ENCODE results near the gene TFAM. TPM values are rescaled to one million over a fixed set of nuclear protein-coding genes. Genes with fewer than 3 reads are reported as not detected.

TFAM gene
- total and polyA plus RNA-seq, 2 of the 8 experiments (the other 6 are each of a cell fraction or from before 2014, with no cell fraction given), result 29.3 to 97.3 TPM

DNA sequence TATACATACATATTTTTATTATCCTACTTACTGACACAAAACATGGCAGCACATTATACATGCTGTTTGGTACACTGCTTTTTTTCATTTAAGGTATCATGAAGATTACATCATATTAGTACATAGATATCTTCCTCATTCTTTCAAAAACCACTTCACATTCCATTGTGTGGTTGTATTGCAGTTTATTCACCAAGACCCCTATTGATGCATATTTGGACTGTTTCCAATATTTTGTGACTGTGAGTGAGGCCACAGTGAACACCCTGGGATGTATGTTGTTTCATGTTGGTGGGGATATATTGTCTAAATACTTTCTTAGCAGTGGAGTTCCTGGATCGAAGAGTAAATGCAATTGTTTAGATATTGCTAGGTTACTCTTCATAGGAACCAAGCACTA lies 39.0 kb downstream of the TFAM start:
- Histone ChIP-seq H3K4me1 (replicated peaks in 1 of 4; ENCODE audit: control insufficient read depth in 3 of 4, insufficient read depth in 4 of 4, low read length in 3 of 4) (no peaks in the 10 kb centered on the region), H3K18ac (ENCODE audit: extremely low read depth, low read length) (no peak overlapping the region), H2BK120ac (replicated peaks; ENCODE audit: low read depth, low read length) (no peak overlapping the region), H3K23ac (ENCODE audit: insufficient read length) (no peak overlapping the region), H3K23me2 (ENCODE audit: low read depth, low read length) (no peaks in the 10 kb centered on the region), H3K4me3 (ENCODE audit: extremely low read depth in 1 of 4, insufficient read depth in 2 of 4, low read depth in 3 of 4, low read length in 4 of 4) (no peak overlapping the region), H2BK12ac (ENCODE audit: low read depth, low read length) (no peak overlapping the region), H4K20me1 (replicated peaks in 1 of 2; ENCODE audit: control insufficient read depth in 1 of 2, insufficient read depth in 2 of 2, low read length in 2 of 2) (no peaks in the 10 kb centered on the region), H3K27ac (ENCODE audit: low read depth, low read length) (no peak overlapping the region), H4K91ac (replicated peaks; ENCODE audit: insufficient read length, low read length) (no peak overlapping the region), H4K8ac (ENCODE audit: extremely low read depth, insufficient read depth, low read length) (no peak overlapping the region), H4K5ac (ENCODE audit: insufficient read length, low read depth, low read length) (no peak overlapping the region), H3K36me3 (ENCODE audit: control insufficient read depth in 2 of 4, insufficient read depth in 4 of 4, low read length in 3 of 4) (no peaks in the 10 kb centered on the region), H2BK15ac (ENCODE audit: low read length) (no peak overlapping the region), H3K9me3 (ENCODE audit: insufficient read depth in 2 of 2, low read depth in 1 of 2, low read length in 1 of 2) (peaks cover 13 to 14% of the 10 kb centered on the region in 2 experiments), H2BK5ac (ENCODE audit: low read depth, low read length) (no peak overlapping the region), H3K27me3 (replicated peaks in 1 of 4; ENCODE audit: control insufficient read depth in 3 of 4, extremely low read depth in 1 of 4, insufficient read depth in 3 of 4, low read length in 3 of 4) (no peaks in the 10 kb centered on the region), H3K79me1 (ENCODE audit: low read depth, low read length) (no peaks in the 10 kb centered on the region), H2BK20ac (ENCODE audit: low read length) (no peak overlapping the region), H2AFZ (ENCODE audit: low read length) (no peak overlapping the region), H3K9ac (replicated peaks in 1 of 4; ENCODE audit: extremely low read depth in 1 of 4, low read depth in 3 of 4, low read length in 3 of 4) (no peak overlapping the region), H2AK5ac (ENCODE audit: low read depth, low read length) (no peak overlapping the region), H3K4me2 (ENCODE audit: insufficient read depth in 1 of 2, low read depth in 2 of 2, low read length in 2 of 2) (no peak overlapping the region), H3K4ac (replicated peaks; ENCODE audit: insufficient read length, low read depth, low read length) (no peak overlapping the region), H3K56ac (replicated peaks; ENCODE audit: insufficient read length, low read depth, low read length) (no peak overlapping the region), H3K79me2 (ENCODE audit: control insufficient read depth in 1 of 2, insufficient read depth in 2 of 2, low read length in 2 of 2) (no peaks in the 10 kb centered on the region), H3K14ac (ENCODE audit: insufficient read length) (no peak overlapping the region)
- CTCF ChIA-PET (ENCODE audit: partially characterized antibody), result interaction anchor here (1.6 kb wide), 1 partner anchor 9 kb away, joined by 3 read pairs; no protein-coding TSS in a partner anchor
- DNase-seq (ENCODE audit: low read depth in 1 of 2, low spot score in 2 of 2) (no peak), FAIRE-seq (no peak)
- WGBS, 2 experiments (ENCODE audit: extremely low coverage in 1 of 2, insufficient coverage in 1 of 2, insufficient read length in 1 of 2, insufficient replicate concordance in 2 of 2, low coverage in 1 of 2, low lambda C conversion rate in 2 of 2, missing lambda C conversion rate in 1 of 2), result 100% methylated on average over 1 of the region's 1 CpG; no CpG with 5 or more reads in 1 of the 2 experiments
- POLR2A ChIA-PET (ENCODE audit: partially characterized antibody), result no interaction called here
- TF ChIP-seq MAFK (IDR thresholded peaks at IDR 0.05; ENCODE audit: low read depth, low read length) (no peak), HDAC2 (IDR thresholded peaks at IDR 0.05; ENCODE audit: borderline replicate concordance in 1 of 2, low read depth in 2 of 2, low read length in 2 of 2) (no peak), CHD2 (IDR thresholded peaks at IDR 0.05; ENCODE audit: low read length) (no peak), ZNF274 (IDR thresholded peaks at IDR 0.05; ENCODE audit: borderline replicate concordance, extremely low read depth, low read length) (no peak), SRF (IDR thresholded peaks at IDR 0.05; ENCODE audit: low read depth, low read length) (no peak), GABPA (IDR thresholded peaks at IDR 0.05; ENCODE audit: borderline replicate concordance, insufficient read depth, low read length) (no peak), SP4 (IDR thresholded peaks at IDR 0.05; ENCODE audit: low read length) (no peak), TAF1 (IDR thresholded peaks at IDR 0.05; ENCODE audit: low read depth, low read length) (no peak), ASH2L (IDR thresholded peaks at IDR 0.05; ENCODE audit: low read length) (no peak), TBP (IDR thresholded peaks at IDR 0.05; ENCODE audit: low read depth, low read length) (no peak), CEBPB (IDR thresholded peaks at IDR 0.05; ENCODE audit: low read depth, low read length) (no peak)
- TF ChIP-seq, protein P1, sequence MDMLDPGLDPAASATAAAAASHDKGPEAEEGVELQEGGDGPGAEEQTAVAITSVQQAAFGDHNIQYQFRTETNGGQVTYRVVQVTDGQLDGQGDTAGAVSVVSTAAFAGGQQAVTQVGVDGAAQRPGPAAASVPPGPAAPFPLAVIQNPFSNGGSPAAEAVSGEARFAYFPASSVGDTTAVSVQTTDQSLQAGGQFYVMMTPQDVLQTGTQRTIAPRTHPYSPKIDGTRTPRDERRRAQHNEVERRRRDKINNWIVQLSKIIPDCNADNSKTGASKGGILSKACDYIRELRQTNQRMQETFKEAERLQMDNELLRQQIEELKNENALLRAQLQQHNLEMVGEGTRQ (IDR thresholded peaks at IDR 0.05; ENCODE audit: low read length), result no peak
- TF ChIP-seq, protein P2, sequence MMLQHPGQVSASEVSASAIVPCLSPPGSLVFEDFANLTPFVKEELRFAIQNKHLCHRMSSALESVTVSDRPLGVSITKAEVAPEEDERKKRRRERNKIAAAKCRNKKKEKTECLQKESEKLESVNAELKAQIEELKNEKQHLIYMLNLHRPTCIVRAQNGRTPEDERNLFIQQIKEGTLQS (IDR thresholded peaks at IDR 0.05; ENCODE audit: insufficient read depth, low read depth, low read length), result no peak

All from H1 (cell line).